Heart right ventricle (tissue), 16 donors: ENCODE data around the gene AP2A2. TPM values are rescaled to one million over a fixed set of nuclear protein-coding genes. Genes with fewer than 3 reads are reported as not detected.

Experiments used
- ATAC-seq, 8 donors: fragments of 200-7000 bp; cut with Tn5 transposase; one replicate each; pipeline ENCODE4 v1.9.1; 2020; ENCODE audit warnings: mild to moderate bottlenecking in 8 of 8, moderate library complexity in 8 of 8, moderate number of reproducible peaks in 1 of 8
- DNase-seq, 2 donors: peaks; one replicate each; pipeline ENCODE4 v3.0.0-alpha.2; 2020
- H3K27ac ChIP-seq, 10 donors: fragments of 200-600 bp; sonication (generic) in 2 of 10; one replicate each; pipeline versions ENCODE4 v1.5.0 to v1.8.0; 2020 to 2022; ENCODE audit warnings: mild to moderate bottlenecking in 3 of 10
- H3K27me3 ChIP-seq, 7 donors: fragments of 200-600 bp; one replicate each; pipeline ENCODE4 v1.8.0; 2021 to 2022; ENCODE audit warnings: mild to moderate bottlenecking in 2 of 7
- H3K36me3 ChIP-seq, 9 donors: fragments of 200-600 bp; sonication (generic) in 1 of 9; one replicate each; pipeline versions ENCODE4 v1.5.0 to v1.8.0; 2020 to 2022; ENCODE audit warnings: mild to moderate bottlenecking in 2 of 9
- H3K4me1 ChIP-seq, 9 donors: fragments of 200-600 bp; sonication (generic) in 1 of 9; one replicate each; pipeline versions ENCODE4 v1.5.0 to v1.8.0; 2020 to 2022; ENCODE audit warnings: mild to moderate bottlenecking in 4 of 9
- H3K4me3 ChIP-seq, 10 donors: fragments of 200-600 bp; sonication (generic) in 2 of 10; one replicate each; pipeline versions ENCODE4 v1.5.0 to v1.8.0; 2020 to 2022; ENCODE audit warnings: mild to moderate bottlenecking in 7 of 10, moderate library complexity in 2 of 10
- H3K9me3 ChIP-seq, 11 donors: fragments of 200-600 bp in 10 of 11; sonication (generic) in 2 of 11; one replicate each; pipeline versions ENCODE4 v1.5.0 to v1.8.0; 2013 to 2022; ENCODE audit warnings: mild to moderate bottlenecking in 2 of 11, control low read depth in 1 of 11, moderate library complexity in 1 of 11
- CTCF ChIP-seq, 9 donors: fragments of 200-600 bp; sonication (generic) in 2 of 9; IDR thresholded peaks; one replicate each; pipeline versions ENCODE4 v1.5.0 to v1.8.0; 2021 to 2022; ENCODE audit warnings: antibody characterized with exemption in 9 of 9, mild to moderate bottlenecking in 5 of 9, moderate library complexity in 1 of 9
- WGBS, 2 donors: extraction: QIAGEN DNeasy Blood & Tissue Kit; methylation state at CpG; one replicate each; pipeline ENCODE4 v1.1.7; 2013; ENCODE audit warnings: inconsistent platforms in 1 of 2; 5-methylcytosine and 5-hydroxymethylcytosine counted together
- intact Hi-C, 10 donors: fragments of 100-400 bp; cut with DNase I; formaldehyde crosslinking; loops; one replicate each; pipeline versions ENCODE4 v1.11.1 to v1.14.2; 2022
- polyA plus RNA-seq, 2 donors: library from polyadenylated mRNA; stranded (reverse); fragments of 200-250 nt; gene quantifications; one replicate each; pipeline ENCODE4 v1.2.3, GENCODE V29; 2013
- total RNA-seq, 10 donors: library from RNA; stranded (reverse); fragmentation: NEBNext Ultra II Directional in 3 of 10; extraction: Animal tissue kit (Norgen Biotek cat#: 25700) in 3 of 10; gene quantifications; one replicate each; pipeline versions ENCODE4 v1.2.1 to v1.2.4, GENCODE V29; 2021 to 2023
- donor health status: Arrhythmogenic right ventricular cardiomyopathy.
- donor health status: ischemic (EF 13 %, LVEDD 7.1; RV severe dilation, severe dysfunction).
- donor health status: healthy with polysubstance abuse.
- donor health status: DM: no; HTN: yes; CAD: no.
- donor health status: DM: no; HTN: no; CAD: no.
- donor health status: ischemic (EF 25% LVEDD 6.9; RV normal size, moderate dysfunction).
- donor health status: ischemic (EF 25% LVEDD 5.7; RV mildly dilated, moderate dysfunction).
- donor health status: healthy.
- donor health status: DM: yes; HTN: yes; CAD: no.
- donor health status: Ischemic cardiomyopathy.
- donor health status: ischemic (EF 35%, LVEDD 5.7; RV mildly dilated, moderate dysfunction).
- donor health status: nonischemic (EF 11% LVEDD 7.7; RV severe dilation, severe dysfunction).
- donor health status: DM: yes; HTN: yes; CAD: no.
- donor health status: PGD.
- donor health status: ischemic (EF 29% LVEDD 5.4; RV normal size, mild dysfunction).
- donor health status: nonischemic (EF 23%, LVEDD 6.1; RV moderate dilation, normal function).

Gene AP2A2
- total and polyA plus RNA-seq, 12 donors = 24.3 to 58.4 (median 37.4) TPM

GRCh38 chr11:890794-891540 is 34.7 kb upstream of the AP2A2 start:
- no peaks in the 10 kb centered on the region for H3K9me3 ChIP-seq
- no peak overlapping the region for H3K27ac ChIP-seq
- no peak overlapping the region for H3K4me3 ChIP-seq
- peaks cover 0 to 37% (median 0%) of the 10 kb centered on the region in 9 donors for H3K36me3 ChIP-seq
- TF ChIP-seq CTCF (IDR thresholded peaks at IDR 0.05) = no peak
- H3K27me3 ChIP-seq = no peaks in the 10 kb centered on the region
- H3K4me1 ChIP-seq = no peaks in the 10 kb centered on the region
- DNase-seq (no peak), ATAC-seq (no peak)
- intact Hi-C loops = no loop called here
- 75 to 80% methylated on average over 27 of the region's 27 CpGs for WGBS, 2 donors

- Histone ChIP-seq H3K27ac (no peak overlapping the region), H3K4me3 (no peak overlapping the region), H3K27me3 (no peaks in the 10 kb centered on the region), H3K4me1 (no peaks in the 10 kb centered on the region), H3K9me3 (no peaks in the 10 kb centered on the region), H3K36me3 (peaks cover 0 to 23% (median 0%) of the 10 kb centered on the region in 9 donors)
- 86 to 90% methylated on average over 13 of the region's 13 CpGs for WGBS, 2 donors
- ATAC-seq = no peak
- no peak for DNase-seq
- intact Hi-C loops = no loop called here
- no peak for TF ChIP-seq CTCF (IDR thresholded peaks at IDR 0.05)
These were observed 32.5 kb upstream of the AP2A2 start for GRCh38 chr11:893008-893654.

- DNase-seq = no peak
- Histone ChIP-seq H3K4me1 (no peaks in the 10 kb centered on the region), H3K27ac (no peak overlapping the region), H3K9me3 (no peaks in the 10 kb centered on the region), H3K27me3 (no peaks in the 10 kb centered on the region), H3K4me3 (no peak overlapping the region), H3K36me3 (peaks cover 0 to 29% (median 12%) of the 10 kb centered on the region in 9 donors)
- TF ChIP-seq CTCF (IDR thresholded peaks at IDR 0.05) = no peak
- whole genome bisulfite sequencing, 2 donors = 89% methylated on average over 12 of the region's 12 CpGs
- no peak for ATAC-seq
- intact Hi-C loops = no loop called here
These were observed 31.0 kb upstream of the AP2A2 start for GRCh38 chr11:894575-895201.

- no peak for ATAC-seq
- TF ChIP-seq CTCF (IDR thresholded peaks at IDR 0.05) = no peak
- 87 to 90% methylated on average over 26 of the region's 26 CpGs for WGBS, 2 donors
- no peaks in the 10 kb centered on the region for H3K9me3 ChIP-seq
- no peaks in the 10 kb centered on the region for H3K4me1 ChIP-seq
- no peak overlapping the region for H3K4me3 ChIP-seq
- no peaks in the 10 kb centered on the region for H3K27me3 ChIP-seq
- intact Hi-C loops = no loop called here
- H3K36me3 ChIP-seq = peaks cover 0 to 33% (median 20%) of the 10 kb centered on the region in 9 donors
- DNase-seq = no peak
- no peak overlapping the region for H3K27ac ChIP-seq
These were observed 30.1 kb upstream of the AP2A2 start for GRCh38 chr11:895331-896110.
